ENCODE measurements around the gene REEP1. TPM values are rescaled to one million over a fixed set of nuclear protein-coding genes. Genes with fewer than 3 reads are reported as not detected.
"Not testable (repeated sequence)": the region's sequence is repeated elsewhere in the genome, so short reads cannot be mapped to it uniquely, and the experiment has no call there.

Gene REEP1
- total RNA-seq, 2 donors from 2014 or later, result 20.9 to 22.7 TPM

- H3K36me3 ChIP-seq, result peaks cover 23% of the 10 kb centered on the region
- ATAC-seq (ENCODE audit: insufficient number of reproducible peaks, low FRiP score, low read depth) (no peak), DNase-seq (ENCODE audit: low spot score) (no peak)
- peaks cover 2 to 16% of the 10 kb centered on the region in 2 donors for H3K4me1 ChIP-seq (ENCODE audit: control insufficient read depth in 1 of 2, low read depth in 2 of 2)
- no peak overlapping the region for H3K4me3 ChIP-seq
- no peak for TF ChIP-seq CTCF (IDR thresholded peaks at IDR 0.05)
- H3K9me3 ChIP-seq, result no peaks in the 10 kb centered on the region
- H3K27me3 ChIP-seq (replicated peaks; ENCODE audit: insufficient read depth), result no peaks in the 10 kb centered on the region
- no peak overlapping the region for H3K27ac ChIP-seq
These were observed 133.8 kb downstream of the REEP1 start for GRCh38 chr2:86203614-86204013.

GRCh38 chr2:86202702-86203101 lies 134.7 kb downstream of the REEP1 start:
- H3K27ac ChIP-seq, result no peak overlapping the region
- DNase-seq (ENCODE audit: low spot score), result no peak
- H3K9me3 ChIP-seq, result no peaks in the 10 kb centered on the region
- no peak for TF ChIP-seq CTCF (IDR thresholded peaks at IDR 0.05)
- H3K4me1 ChIP-seq (ENCODE audit: control insufficient read depth in 1 of 2, low read depth in 2 of 2), result peaks cover 2 to 18% of the 10 kb centered on the region in 2 donors
- H3K4me3 ChIP-seq, result no peak overlapping the region
- no peaks in the 10 kb centered on the region for H3K27me3 ChIP-seq (replicated peaks; ENCODE audit: insufficient read depth)
- ATAC-seq (ENCODE audit: insufficient number of reproducible peaks, low FRiP score, low read depth), result no peak
- H3K36me3 ChIP-seq, result peaks cover 15% of the 10 kb centered on the region

- peaks cover 2 to 18% of the 10 kb centered on the region in 2 donors for H3K4me1 ChIP-seq (ENCODE audit: control insufficient read depth in 1 of 2, low read depth in 2 of 2)
- no peak overlapping the region for H3K27ac ChIP-seq
- H3K9me3 ChIP-seq, result no peaks in the 10 kb centered on the region
- H3K4me3 ChIP-seq, result no peak overlapping the region
- DNase-seq (ENCODE audit: low spot score), result no peak
- no peak for ATAC-seq (ENCODE audit: insufficient number of reproducible peaks, low FRiP score, low read depth)
- H3K27me3 ChIP-seq (replicated peaks; ENCODE audit: insufficient read depth), result no peaks in the 10 kb centered on the region
- H3K36me3 ChIP-seq, result peaks cover 11% of the 10 kb centered on the region
- no peak for TF ChIP-seq CTCF (IDR thresholded peaks at IDR 0.05)
These were observed 135.1 kb downstream of the REEP1 start for GRCh38 chr2:86202336-86202692.

- peaks cover 2 to 20% of the 10 kb centered on the region in 2 donors for H3K4me1 ChIP-seq (ENCODE audit: control insufficient read depth in 1 of 2, low read depth in 2 of 2)
- no peak for ATAC-seq (ENCODE audit: insufficient number of reproducible peaks, low FRiP score, low read depth)
These were observed 135.6 kb downstream of the REEP1 start for GRCh38 chr2:86201671-86202335.

GRCh38 chr2:86200564-86200963 lies 136.9 kb downstream of the REEP1 start:
- not testable (repeated sequence) for H3K27me3 ChIP-seq (replicated peaks; ENCODE audit: insufficient read depth); H3K27ac ChIP-seq; H3K4me3 ChIP-seq; DNase-seq (ENCODE audit: low spot score); ATAC-seq (ENCODE audit: insufficient number of reproducible peaks, low FRiP score, low read depth); H3K9me3 ChIP-seq; H3K36me3 ChIP-seq
- peaks cover 6 to 31% of the 10 kb centered on the region in 2 donors for H3K4me1 ChIP-seq (ENCODE audit: control insufficient read depth in 1 of 2, low read depth in 2 of 2)

More at GRCh38 chr2:86201671-86202335, 135.6 kb downstream of the REEP1 start:
- no peak overlapping the region for H3K4me3 ChIP-seq
- peaks cover 6% of the 10 kb centered on the region for H3K36me3 ChIP-seq
- no peaks in the 10 kb centered on the region for H3K9me3 ChIP-seq
- H3K27me3 ChIP-seq (replicated peaks; ENCODE audit: insufficient read depth), result no peaks in the 10 kb centered on the region
- H3K27ac ChIP-seq, result no peak overlapping the region
- no peak for TF ChIP-seq CTCF (IDR thresholded peaks at IDR 0.05)
- DNase-seq (ENCODE audit: low spot score), result no peak

GRCh38 chr2:86199834-86200177 lies 137.6 kb downstream of the REEP1 start:
- H3K9me3 ChIP-seq, result no peaks in the 10 kb centered on the region
- no peaks in the 10 kb centered on the region for H3K36me3 ChIP-seq
- no peak for TF ChIP-seq CTCF (IDR thresholded peaks at IDR 0.05)
- peak overlapping the region; percentile 81 for H3K4me3 ChIP-seq
- peaks cover 6 to 31% of the 10 kb centered on the region in 2 donors for H3K4me1 ChIP-seq (ENCODE audit: control insufficient read depth in 1 of 2, low read depth in 2 of 2)
- ATAC-seq (ENCODE audit: insufficient number of reproducible peaks, low FRiP score, low read depth) (no peak), DNase-seq (ENCODE audit: low spot score) (no peak)
- no peaks in the 10 kb centered on the region for H3K27me3 ChIP-seq (replicated peaks; ENCODE audit: insufficient read depth)
- H3K27ac ChIP-seq, result peak overlapping the region; percentile 70 to 75
